HG02759 (cell line): ENCODE measurements around the gene MOGAT2.
"Not testable (repeated sequence)": the region's sequence is repeated elsewhere in the genome, so short reads cannot be mapped to it uniquely, and the experiment has no call there.

Source experiments
- ATAC-seq: cut with Tn5 transposase; IDR thresholded peaks from one replicate; pipeline ENCODE4 v1.9.1; 2021; ENCODE audit warnings: mild to moderate bottlenecking, moderate library complexity; ENCODE audit not compliant: unreplicated experiment

The MOGAT2 gene

DNA sequence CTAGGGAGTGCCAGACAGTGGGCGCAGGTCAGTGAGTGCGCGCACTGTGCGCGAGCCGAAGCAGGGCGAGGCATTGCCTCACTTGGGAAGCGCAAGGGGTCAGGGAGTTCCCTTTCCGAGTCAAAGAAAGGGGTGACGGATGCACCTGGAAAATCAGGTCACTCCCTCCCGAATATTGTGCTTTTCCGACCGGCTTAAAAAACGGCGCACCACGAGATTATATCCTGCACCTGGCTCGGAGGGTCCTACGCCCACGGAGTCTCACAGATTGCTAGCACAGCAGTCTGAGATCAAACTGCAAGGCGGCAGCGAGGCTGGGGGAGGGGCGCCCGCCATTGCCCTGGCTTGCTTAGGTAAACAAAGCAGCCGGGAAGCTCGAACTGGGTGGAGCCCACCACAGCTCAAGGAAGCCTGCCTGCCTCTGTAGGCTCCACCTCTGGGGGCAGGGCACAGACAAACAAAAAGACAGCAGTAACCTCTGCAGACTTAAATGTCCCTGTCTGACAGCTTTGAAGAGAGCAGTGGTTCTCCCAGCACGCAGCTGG is 31.2 kb downstream of the MOGAT2 start:
- not testable (repeated sequence) for ATAC-seq

DNA sequence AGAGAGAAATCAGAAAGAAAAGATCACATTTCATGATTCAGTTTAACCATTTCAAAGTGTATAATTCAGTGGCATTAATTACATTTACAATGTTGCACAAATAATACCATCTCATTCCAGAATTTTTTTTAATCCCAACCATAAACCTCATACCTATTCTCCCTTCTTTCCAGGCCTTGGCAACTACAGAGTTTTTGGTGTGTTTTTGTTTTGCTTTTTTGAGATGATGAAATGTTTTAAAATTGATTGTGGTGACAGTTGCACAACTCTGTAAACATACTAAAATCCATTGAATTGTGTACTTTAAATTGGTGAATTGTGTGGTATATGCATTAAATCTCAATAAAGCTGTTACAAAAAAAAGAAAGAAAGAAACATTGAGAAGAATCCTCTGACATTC is 37.3 kb downstream of the MOGAT2 start:
- not testable (repeated sequence) for ATAC-seq

DNA sequence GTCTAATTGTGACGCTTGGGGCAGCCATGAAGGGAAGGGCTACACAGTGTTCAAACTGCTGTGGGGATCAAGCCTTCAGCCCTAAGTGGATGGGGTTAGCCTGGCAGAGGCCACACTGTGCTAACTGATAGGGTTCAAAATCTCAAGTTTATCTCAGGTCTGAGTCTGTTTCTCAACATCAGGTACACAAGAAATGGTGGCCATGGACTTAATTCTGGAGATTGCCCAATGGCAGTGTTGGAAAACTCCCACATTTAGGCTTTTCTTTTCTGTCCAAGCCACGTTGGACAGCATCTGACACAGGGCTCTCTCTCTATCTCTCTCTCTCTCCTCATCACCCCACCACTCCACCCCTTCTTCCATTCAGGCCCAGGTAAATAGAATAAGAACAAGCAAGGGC is 40.0 kb downstream of the MOGAT2 start:
- ATAC-seq = no peak

DNA sequence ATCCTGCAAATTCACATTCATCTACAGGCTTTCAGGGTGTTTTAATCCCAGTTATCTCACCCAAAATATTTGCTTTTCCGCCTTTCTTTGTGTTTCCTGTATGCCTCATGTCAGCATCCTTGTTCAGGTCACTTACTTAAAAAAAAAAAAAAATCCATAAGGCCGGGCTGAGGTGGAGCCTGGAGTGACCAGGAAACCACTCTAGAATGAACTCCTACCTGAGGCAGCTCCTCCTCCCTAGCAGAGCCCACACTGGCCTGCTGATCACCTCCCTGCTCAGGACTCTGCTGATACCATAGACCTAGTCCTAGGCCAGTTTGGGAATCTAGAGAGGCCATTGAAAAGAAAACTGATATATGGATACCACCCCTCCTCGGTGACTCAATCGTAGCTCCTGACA is 42.2 kb downstream of the MOGAT2 start:
- ATAC-seq = no peak

DNA sequence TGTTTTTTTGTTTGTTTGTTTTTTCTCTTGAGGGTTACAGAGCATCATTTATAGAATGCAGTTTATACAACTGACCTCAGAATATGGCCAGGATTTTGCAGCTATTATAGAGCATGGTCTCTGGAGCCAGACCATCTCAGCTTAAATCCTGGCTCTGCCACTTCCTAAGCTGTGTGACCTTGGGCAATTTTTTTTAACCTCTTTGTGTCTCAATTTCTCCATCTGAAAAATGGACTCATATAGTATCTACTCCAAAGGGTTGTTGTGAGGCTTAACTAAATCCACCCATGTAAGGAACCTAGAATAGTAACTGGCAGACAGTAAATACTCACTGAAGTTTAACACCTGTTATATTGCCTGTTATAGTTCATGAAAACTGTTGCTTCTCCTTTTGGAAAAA is 42.6 kb downstream of the MOGAT2 start:
- ATAC-seq = no peak

DNA sequence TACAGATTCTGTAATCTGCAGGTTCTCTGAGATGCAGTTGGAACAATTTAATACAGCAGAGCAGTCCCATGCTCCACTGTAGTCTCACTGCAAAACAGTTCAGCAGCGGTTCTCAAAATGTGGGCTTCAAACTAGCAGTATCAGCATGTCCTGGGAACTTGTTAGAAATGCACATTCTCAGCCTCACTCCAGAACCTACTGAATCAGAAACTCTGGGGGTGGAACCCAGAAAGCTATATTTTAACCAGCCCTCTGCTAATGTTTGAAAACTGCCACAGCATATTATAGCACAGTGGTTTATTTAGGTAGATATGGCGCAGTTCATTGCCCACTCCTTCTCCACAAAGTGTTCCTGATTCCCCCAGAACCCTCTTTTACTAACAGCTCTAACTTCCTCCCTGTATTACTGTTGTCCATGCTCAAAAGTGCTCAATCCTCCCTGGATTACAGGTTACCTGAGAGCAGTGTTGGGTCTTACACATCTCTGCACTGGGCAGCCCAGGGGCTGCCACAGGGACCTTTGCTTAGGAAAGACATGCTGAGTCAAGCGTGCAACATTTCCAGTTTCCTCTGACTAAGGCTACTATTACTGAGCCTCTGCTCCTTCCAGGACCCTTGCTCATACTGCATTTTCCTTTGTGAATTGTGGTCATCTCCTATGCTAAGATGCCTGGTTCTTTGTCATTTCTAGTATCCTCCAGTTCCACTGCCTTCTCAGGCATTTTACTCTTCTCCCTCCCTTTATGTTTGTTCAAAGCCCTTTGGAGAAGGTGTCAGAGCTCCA is 43.3 kb downstream of the MOGAT2 start:
- ATAC-seq = no peak

DNA sequence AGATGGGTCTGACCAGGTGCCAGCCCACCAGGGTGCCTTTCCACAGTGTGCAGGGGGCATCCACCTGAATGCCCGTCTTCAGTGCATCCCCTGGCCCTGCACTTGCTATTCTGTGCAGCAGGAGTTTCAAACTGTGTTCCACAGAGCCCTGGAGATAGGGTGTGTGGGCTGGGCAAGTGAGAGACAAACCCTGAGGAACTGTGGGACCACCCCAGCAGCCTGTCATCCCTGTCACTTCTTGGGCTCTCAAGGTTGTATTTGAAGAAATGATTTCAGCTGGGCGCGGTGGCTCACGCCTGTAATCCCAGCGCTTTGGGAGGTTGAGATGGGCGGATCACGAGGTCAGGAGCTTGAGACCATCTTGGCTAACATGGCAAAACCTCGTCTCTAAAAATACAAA is 44.5 kb downstream of the MOGAT2 start:
- ATAC-seq = no peak

DNA sequence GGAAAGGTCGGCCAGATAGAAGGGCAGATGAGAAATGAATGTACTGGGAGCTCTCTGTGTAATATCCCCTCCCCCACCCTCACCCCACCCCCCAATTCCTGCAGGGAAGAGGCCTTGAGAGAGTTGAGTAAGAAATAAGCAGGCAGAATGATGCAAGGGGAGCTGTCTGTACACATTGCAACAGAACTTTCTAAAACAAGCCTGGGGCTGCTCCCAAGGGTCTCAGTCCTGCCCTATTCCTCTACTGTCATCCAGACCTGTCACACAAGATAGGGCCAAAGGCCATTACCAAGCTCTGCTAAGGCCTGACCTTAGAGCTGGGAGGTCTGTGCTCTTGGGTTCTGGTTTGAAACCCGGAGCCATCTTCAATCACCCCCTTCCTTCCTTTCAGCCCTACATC is 45.2 kb downstream of the MOGAT2 start:
- ATAC-seq = no peak

DNA sequence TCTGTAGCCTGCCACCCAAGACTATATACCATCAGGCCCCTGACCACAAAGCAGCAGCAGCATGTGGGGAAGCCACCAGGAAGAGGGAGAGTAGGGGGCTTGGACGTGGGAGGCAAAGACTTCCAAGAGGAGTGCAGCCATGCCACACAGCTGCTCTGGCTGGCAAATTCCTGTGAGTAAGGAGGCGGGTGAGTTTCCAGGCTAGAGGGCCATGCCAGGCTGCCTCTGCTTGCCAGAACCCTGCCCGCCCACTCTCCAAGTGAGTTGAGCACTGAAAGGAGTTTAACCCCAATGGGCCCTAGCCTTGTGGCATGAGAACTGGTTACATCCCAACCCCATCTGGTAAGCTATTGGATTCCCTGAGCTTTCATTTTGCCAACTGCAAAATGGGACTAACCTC is 46.2 kb downstream of the MOGAT2 start:
- no peak for ATAC-seq

DNA sequence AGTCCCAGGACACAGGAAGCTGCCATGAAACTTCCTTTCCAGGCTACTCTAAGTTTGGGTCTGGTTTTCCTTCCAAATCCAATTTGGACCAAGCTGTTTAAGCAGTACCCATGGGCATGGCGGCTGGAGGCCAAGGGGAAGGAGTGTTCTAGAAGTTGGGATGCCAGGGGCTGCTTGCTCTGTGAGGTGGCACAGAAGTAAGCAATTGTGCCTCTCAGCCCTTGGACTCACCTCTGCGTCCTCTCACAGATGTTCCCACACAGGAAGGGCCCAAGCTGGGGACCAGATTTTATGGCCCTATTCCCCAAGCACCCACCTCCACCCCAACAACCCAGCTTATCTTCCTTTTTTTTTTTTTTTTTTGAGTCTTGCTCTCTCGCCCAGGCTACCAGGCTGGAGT is 47.5 kb downstream of the MOGAT2 start:
- ATAC-seq = no peak

DNA sequence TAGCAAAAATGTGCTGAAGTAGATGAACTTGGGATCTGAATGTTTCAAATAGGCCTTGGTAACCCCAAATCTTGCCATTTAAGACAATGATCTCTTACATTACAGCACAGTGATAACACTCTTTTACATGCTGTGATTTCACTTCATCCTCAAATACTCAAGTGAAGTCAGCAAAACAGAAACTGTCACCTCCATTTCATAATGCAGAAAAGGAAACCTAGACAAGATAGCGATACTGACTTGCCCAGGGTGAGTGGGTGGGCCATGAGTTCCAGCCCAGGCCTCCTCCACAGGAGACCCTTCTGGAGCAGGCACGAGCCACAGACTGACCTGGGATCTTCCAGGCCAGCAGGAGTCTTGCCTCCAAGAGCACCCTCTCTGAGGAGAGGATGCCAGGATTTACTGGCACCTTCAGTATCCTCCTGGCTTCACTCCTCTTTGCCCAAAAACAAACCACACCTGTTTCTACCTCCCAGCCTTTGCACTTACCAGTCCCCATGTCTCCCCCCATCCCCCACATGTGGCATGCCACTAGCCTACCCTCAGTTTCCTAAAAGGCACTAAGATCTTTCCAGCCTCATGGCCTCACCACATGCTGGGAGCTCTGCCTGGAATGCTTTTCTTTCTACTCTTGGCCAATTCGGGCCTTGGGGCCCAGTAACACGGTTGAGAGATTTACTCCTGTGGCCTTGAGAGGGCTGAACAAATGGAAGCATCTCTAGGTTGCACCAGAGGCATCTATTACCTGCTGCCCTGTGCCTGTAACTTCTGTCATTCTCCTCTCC is 49.0 kb downstream of the MOGAT2 start:
- ATAC-seq = no peak

DNA sequence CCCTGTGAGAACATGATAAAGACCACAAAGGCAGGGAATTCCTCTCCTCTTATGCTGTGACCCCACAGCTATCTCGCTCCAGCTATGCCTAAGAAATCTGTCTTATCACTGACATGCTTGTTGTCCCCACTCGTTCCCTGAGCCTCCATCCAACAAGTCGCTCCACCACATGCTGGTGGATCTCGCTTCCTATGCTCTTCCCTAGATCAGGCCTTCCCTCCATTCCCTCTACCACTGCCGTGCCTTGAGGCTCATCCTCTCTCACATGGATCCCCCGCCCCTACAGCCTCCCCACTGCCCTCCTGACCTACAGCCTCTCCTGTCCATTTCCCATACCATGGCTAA is 49.6 kb downstream of the MOGAT2 start:
- ATAC-seq = no peak

DNA sequence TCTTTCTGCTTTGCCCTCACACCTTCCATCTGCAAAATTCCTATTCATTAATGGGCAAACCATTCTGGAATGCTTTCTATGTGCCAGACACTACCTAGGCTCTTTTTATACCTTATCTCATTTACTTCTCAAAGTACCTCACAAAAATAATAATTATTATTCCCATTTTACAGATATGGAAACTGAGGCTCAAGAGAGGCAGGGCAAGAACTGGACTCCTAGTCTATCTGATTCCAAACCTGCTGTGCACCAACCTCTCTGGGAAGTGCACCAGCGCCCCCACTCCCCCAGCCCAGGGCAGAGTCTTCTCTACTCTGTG is 50.1 kb downstream of the MOGAT2 start:
- ATAC-seq = no peak

DNA sequence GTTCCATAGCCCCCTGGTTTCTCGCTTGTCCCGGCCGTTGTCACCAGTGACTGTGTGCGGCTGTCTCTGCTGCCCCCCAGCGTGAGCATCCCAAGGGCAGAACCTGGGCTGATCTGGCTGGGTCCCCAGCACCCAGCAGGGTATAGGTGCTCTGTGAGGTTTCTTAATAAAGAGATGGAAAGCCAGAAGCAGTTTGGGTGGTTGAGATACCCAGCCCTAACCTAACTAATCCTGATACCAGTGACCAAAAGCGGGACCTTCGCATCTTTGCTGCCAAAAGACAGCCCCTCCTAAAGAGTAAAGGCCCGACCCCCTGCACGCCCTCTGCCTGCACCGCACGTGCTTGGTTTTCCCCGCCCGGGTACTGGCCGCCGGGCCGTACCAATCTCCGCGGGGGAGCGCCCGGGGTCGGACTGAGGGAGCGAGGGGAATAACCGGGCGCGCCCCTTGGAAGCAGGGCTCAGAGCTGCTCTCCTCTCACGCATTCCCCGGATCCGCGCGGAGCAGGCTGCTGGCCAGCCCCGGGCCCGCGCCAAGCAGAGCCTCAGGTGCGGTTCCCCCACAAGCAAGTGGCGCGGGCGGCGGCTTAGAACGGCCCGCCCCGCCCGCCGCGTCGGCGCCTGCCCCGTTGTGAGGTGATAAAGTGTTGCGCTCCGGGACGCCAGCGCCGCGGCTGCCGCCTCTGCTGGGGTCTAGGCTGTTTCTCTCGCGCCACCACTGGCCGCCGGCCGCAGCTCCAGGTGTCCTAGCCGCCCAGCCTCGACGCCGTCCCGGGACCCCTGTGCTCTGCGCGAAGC is 50.7 kb downstream of the MOGAT2 start, which contains the start of gene DGAT2:
Gene DGAT2 (plus strand): TSS at position 667 of the 797 bp plus-strand sequence. CDS start 214 bp downstream, outside the sequence.
- peak; percentile 78 for ATAC-seq

DNA sequence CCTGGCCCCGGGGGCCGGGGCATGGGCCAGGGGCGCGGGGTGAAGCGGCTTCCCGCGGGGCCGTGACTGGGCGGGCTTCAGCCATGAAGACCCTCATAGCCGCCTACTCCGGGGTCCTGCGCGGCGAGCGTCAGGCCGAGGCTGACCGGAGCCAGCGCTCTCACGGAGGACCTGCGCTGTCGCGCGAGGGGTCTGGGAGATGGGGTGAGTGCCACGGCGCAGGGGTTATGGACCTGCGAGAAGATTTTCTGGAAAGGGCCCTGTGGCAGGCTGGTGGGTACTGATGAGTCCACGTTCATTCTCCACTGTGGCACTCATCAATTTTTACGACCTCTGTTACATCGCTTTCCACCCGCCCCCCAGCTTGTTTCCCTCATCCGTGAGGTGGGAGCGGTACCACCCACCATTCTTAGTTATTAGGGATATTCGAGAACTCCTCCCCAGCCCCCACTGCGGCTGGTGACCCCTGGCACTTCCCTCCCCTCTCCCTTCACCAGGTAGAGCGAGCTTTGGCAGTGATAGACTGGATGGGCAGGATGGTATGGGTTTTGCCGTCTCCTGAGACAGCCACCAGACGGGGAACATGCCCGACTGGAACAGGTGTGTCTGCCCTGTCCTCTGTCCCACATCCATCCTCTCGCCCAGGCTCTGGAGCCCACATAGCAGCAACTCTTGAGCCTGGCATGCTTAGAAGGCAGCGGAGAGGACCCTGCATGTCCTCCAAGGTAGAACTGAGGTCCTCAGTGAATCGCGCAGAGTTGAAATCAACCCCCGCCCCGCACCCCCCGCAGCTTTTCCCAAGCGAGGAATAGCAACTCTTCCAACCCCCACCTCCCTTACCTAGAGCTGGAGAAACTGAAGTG is 51.5 kb downstream of the MOGAT2 start:
- peak; percentile 1 for ATAC-seq

DNA sequence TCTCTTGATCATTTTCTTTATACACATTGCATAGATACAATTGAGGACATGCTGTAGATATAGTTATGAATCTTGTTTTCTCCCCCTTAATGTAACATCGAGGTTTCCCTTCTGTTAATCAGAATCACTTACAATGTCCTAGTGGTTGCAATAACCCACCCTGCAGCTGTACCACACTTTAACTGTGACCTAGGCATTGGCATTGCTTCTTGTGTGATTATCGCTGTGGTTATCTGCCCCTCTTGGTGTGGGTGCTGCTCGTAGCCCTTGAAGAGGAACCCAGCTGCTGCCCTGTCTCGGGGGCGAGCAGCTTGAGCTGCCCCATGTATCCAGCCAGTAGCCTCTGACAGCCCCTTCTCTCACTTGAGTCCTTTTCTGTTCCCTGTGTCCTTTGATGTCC is 52.5 kb downstream of the MOGAT2 start:
- ATAC-seq = no peak

DNA sequence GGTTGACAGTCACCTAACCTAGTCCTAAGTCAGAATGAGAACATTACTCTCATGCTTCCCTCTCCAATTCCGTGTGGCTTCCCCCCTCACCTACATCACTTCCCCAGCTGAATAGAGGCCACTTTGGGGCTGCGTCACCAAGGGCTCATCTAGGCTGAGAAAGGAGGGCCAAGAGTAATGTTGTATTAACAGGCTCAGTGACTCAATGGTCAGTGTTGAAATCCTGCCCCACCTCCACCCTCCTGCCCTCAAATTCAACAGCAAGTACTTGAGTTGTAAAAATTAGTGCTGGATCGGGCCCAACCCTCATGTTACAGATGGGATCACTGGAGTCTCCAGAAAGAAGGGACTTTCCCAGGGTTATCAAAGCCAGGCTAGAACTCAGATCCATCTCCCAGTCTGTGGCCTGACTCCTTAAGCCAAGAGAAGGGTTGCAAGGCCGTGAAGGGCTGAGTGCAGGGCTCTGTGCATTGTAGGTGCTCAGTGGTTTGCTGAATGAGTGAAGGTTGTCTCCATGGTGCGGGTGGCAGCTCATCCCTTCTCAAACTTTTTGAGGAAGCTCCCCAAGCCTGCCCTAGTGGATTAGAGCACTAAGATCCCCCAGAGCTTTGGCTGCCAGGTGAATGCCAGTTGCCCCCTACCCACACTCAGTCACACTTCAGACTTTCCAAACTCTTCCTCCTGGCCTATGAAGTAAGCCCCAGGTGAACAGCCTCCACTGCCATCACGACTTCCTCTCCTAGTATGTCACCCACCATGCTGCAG is 54.2 kb downstream of the MOGAT2 start:
- ATAC-seq = no peak

DNA sequence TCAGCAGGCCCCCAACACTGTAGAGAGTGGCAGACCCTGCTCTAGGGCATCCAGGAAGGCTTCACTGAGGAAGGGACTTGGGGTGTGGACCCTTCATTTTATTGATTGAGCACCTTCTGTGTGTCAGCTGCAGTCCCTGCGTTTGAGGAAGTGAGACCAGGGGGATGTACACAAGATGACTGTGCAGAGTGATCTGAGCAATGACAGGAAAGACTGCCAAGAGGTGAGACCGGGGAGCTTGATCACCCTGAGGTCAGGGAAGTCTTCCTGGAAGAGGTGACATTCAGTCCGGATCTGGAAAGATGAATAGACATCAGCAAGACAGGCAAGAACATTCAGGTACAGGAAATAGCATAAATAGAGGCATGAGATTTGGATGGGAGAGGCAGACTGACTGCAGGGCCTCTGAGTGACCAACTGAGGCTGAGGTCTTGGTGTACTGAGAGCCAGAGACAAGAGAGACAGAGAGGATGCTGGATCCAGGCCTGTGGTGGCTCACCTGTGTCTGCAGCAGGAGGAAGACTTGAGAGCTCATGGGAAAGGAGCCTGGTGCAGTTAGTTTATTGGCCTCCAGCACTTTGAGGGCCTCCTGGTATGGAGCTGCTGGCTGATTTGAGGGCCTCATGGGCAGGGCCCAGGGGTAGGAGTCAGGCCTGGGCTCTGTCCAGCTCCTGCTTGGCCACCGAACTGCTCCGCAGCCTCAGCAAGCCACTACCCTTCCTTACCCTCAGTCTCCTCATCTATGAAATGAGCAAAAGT is 56.1 kb downstream of the MOGAT2 start:
- ATAC-seq = peak; percentile 84

DNA sequence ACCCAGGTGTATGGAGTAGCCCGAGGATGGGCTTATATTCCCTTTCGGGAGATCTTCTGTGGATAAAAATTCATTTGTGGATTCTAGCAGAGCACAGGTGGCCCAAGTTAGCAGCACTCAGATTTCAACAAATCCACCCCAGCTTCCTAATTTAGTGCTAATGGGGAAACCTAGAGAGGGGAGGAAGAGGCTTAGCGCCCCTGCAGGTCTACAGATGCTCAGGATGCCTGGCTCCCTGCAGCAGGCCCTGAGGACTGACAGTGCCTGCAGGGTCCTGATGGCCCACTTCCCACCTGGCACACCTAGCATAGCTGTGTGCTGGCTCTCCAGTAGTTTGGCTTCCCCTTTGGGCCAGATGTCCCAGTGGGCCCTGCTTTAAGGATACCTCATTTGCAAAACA is 57.4 kb downstream of the MOGAT2 start:
- no peak for ATAC-seq
